K562 (cell line): ENCODE results near the gene PLCB3. TPM values are rescaled to one million over a fixed set of nuclear protein-coding genes. Genes with fewer than 3 reads are reported as not detected.
A peak's percentile ranks its signal among the peaks of the same experiment; 100 is the strongest.

Source experiments
- CCAR2 ChIP-seq: fragments of 200-400 bp; formaldehyde crosslinking; IDR thresholded peaks from 2 replicates; pipeline ENCODE4 v1.6.1; 2017; ENCODE audit warnings: mild to moderate bottlenecking, low read depth, low read length
- E2F6 ChIP-seq, 2 experiments: IDR thresholded peaks; 2 replicates each; pipeline ENCODE4 v1.6.1; 2011; ENCODE audit warnings: borderline replicate concordance in 1 of 2, control low read depth in 1 of 2, low read depth in 1 of 2, low read length in 1 of 2, mild to moderate bottlenecking in 1 of 2, mixed read lengths in 1 of 2, moderate library complexity in 1 of 2; ENCODE audit not compliant: insufficient read depth in 1 of 2, insufficient read length in 1 of 2, poor library complexity in 1 of 2, severe bottlenecking in 1 of 2; ENCODE audit errors: extremely low read depth in 1 of 2
- HDAC6 ChIP-seq: IDR thresholded peaks from 2 replicates; pipeline ENCODE4 v1.6.1; 2012; ENCODE audit warnings: low read depth, mild to moderate bottlenecking, control low read depth, inconsistent platforms, low read length, moderate library complexity
- HMG20B ChIP-seq: fragments of 250-450 bp; sonication (Bioruptor Pico); IDR thresholded peaks from 2 replicates; pipeline ENCODE4 v1.5.0; 2021; ENCODE audit warnings: mild to moderate bottlenecking
- LCOR ChIP-seq: sonication (generic); formaldehyde crosslinking; IDR thresholded peaks from 2 replicates; pipeline ENCODE4 v1.8.0; 2022; ENCODE audit warnings: mild to moderate bottlenecking, missing genetic modification reagents
- MEIS2 ChIP-seq: fragments of 450-650 bp; IDR thresholded peaks from 2 replicates; pipeline ENCODE4 v1.6.1; 2014; ENCODE audit warnings: mild to moderate bottlenecking; ENCODE audit not compliant: partially characterized antibody
- NONO ChIP-seq, 2 experiments: fragments of 200-400 bp in 1 of 2; fragments of 450-650 bp in 1 of 2; formaldehyde crosslinking in 1 of 2; IDR thresholded peaks; 2 replicates each; pipeline ENCODE4 v1.6.1; 2017; ENCODE audit warnings: low read depth in 2 of 2, mild to moderate bottlenecking in 2 of 2, moderate library complexity in 2 of 2, low read length in 1 of 2
- OTX1 ChIP-seq: fragments of 450-650 bp; formaldehyde crosslinking; IDR thresholded peaks from 2 replicates; pipeline ENCODE4 v1.4.0; 2022; ENCODE audit warnings: mild to moderate bottlenecking
- SMARCC2 ChIP-seq: fragments of 450-650 bp; IDR thresholded peaks from 2 replicates; pipeline ENCODE4 v1.6.1; 2017; ENCODE audit warnings: antibody characterized with exemption, moderate library complexity, mild to moderate bottlenecking, low read depth
- STAG1 ChIP-seq: sonication (generic); formaldehyde crosslinking; IDR thresholded peaks from 2 replicates; pipeline ENCODE4 v1.5.0; 2020; ENCODE audit warnings: missing genetic modification reagents, borderline replicate concordance
- TBP ChIP-seq: optimal IDR thresholded peaks from 2 replicates; pipeline ENCODE3; 2011; ENCODE audit warnings: low read depth, low read length, improper control_type of control experiment
- ZBTB1 ChIP-seq: sonication (generic); formaldehyde crosslinking; IDR thresholded peaks from 2 replicates; pipeline ENCODE4 v1.8.1; 2023; ENCODE audit warnings: missing genetic modification reagents, low read depth, mild to moderate bottlenecking, borderline replicate concordance
- ZC3H4 ChIP-seq: sonication (generic); formaldehyde crosslinking; IDR thresholded peaks from 2 replicates; pipeline ENCODE4 v1.9.0; 2021; ENCODE audit warnings: missing genetic modification reagents, borderline replicate concordance
- ZNF707 ChIP-seq: fragments of 250-450 bp; sonication (Bioruptor Pico); conservative IDR thresholded peaks from 2 replicates; pipeline ENCODE4 v1.8.0; 2022; ENCODE audit warnings: inconsistent platforms, mild to moderate bottlenecking, moderate library complexity
- polyA plus RNA-seq, 8 experiments: library from polyadenylated mRNA; depleted of rRNA in 4 of 8; stranded (reverse) in 5 of 8; unstranded in 3 of 8; fragments of >200 nt; fragmentation: Nextera tagmentation in 2 of 8; fragmentation: Illumina TruSeq in 1 of 8; extraction: Ambion mirVana in 2 of 8; extraction: Trizol in 1 of 8; gene quantifications; 2 replicates each; pipeline versions ENCODE4 v1.2.1 to v1.2.3, GENCODE V29; 2011 to 2014; ENCODE audit warnings: inconsistent platforms in 1 of 8, missing spikeins in 1 of 8
- total RNA-seq, 7 experiments: library from RNA; depleted of rRNA in 6 of 7; stranded (reverse); fragments of >200 nt in 6 of 7; fragmentation: Illumina TruSeq in 2 of 7; extraction: Trizol in 2 of 7; gene quantifications; 2 replicates each; pipeline versions ENCODE4 v1.2.1 to v1.2.3, GENCODE V29; 2011 to 2021; ENCODE audit warnings: low replicate concordance in 1 of 7
- TF ChIP-seq, protein P1 (sequence below): sonication (generic); formaldehyde crosslinking; IDR thresholded peaks from 2 replicates; pipeline ENCODE4 v1.8.0; 2023; ENCODE audit warnings: mild to moderate bottlenecking, missing genetic modification reagents
- TF ChIP-seq, protein P2 (sequence below): fragments of 450-650 bp; IDR thresholded peaks from 2 replicates; pipeline ENCODE4 v1.6.1; 2018; ENCODE audit warnings: mild to moderate bottlenecking, low read depth; ENCODE audit not compliant: partially characterized antibody
- TF ChIP-seq, protein P3 (sequence below): fragments of 250-450 bp; sonication (Bioruptor Pico); IDR thresholded peaks from 2 replicates; pipeline ENCODE4 v1.8.0; 2021; ENCODE audit warnings: borderline replicate concordance, mild to moderate bottlenecking, moderate library complexity; ENCODE audit not compliant: poor library complexity, severe bottlenecking

Gene PLCB3
- total and polyA plus RNA-seq, 9 of the 15 experiments (the other 6 are each of a cell fraction or from before 2014, with no cell fraction given): 0.31 to 44.8 (median 14.6) TPM

- TF ChIP-seq, protein P1, sequence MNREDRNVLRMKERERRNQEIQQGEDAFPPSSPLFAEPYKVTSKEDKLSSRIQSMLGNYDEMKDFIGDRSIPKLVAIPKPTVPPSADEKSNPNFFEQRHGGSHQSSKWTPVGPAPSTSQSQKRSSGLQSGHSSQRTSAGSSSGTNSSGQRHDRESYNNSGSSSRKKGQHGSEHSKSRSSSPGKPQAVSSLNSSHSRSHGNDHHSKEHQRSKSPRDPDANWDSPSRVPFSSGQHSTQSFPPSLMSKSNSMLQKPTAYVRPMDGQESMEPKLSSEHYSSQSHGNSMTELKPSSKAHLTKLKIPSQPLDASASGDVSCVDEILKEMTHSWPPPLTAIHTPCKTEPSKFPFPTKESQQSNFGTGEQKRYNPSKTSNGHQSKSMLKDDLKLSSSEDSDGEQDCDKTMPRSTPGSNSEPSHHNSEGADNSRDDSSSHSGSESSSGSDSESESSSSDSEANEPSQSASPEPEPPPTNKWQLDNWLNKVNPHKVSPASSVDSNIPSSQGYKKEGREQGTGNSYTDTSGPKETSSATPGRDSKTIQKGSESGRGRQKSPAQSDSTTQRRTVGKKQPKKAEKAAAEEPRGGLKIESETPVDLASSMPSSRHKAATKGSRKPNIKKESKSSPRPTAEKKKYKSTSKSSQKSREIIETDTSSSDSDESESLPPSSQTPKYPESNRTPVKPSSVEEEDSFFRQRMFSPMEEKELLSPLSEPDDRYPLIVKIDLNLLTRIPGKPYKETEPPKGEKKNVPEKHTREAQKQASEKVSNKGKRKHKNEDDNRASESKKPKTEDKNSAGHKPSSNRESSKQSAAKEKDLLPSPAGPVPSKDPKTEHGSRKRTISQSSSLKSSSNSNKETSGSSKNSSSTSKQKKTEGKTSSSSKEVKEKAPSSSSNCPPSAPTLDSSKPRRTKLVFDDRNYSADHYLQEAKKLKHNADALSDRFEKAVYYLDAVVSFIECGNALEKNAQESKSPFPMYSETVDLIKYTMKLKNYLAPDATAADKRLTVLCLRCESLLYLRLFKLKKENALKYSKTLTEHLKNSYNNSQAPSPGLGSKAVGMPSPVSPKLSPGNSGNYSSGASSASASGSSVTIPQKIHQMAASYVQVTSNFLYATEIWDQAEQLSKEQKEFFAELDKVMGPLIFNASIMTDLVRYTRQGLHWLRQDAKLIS (CRISPR knock-in tag): peak; percentile 90
- TF ChIP-seq MEIS2: peak; percentile 77
- TF ChIP-seq TBP: peak; percentile 96
- TF ChIP-seq, protein P2, sequence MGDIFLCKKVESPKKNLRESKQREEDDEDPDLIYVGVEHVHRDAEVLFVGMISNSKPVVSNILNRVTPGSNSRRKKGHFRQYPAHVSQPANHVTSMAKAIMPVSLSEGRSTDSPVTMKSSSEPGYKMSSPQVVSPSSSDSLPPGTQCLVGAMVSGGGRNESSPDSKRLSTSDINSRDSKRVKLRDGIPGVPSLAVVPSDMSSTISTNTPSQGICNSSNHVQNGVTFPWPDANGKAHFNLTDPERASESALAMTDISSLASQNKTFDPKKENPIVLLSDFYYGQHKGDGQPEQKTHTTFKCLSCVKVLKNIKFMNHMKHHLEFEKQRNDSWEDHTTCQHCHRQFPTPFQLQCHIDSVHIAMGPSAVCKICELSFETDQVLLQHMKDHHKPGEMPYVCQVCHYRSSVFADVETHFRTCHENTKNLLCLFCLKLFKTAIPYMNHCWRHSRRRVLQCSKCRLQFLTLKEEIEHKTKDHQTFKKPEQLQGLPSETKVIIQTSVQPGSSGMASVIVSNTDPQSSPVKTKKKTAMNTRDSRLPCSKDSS: no peak
- TF ChIP-seq LCOR (CRISPR knock-in tag): peak; percentile 79; the same call in 1 of the 2 replicates
- TF ChIP-seq, protein P3, sequence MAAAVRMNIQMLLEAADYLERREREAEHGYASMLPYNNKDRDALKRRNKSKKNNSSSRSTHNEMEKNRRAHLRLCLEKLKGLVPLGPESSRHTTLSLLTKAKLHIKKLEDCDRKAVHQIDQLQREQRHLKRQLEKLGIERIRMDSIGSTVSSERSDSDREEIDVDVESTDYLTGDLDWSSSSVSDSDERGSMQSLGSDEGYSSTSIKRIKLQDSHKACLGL (CRISPR knock-in tag): no peak
- no peak for TF ChIP-seq STAG1 (CRISPR knock-in tag)
- no peak; the same call in 1 of the 2 replicates for TF ChIP-seq OTX1 (CRISPR knock-in tag)
- TF ChIP-seq ZC3H4: peak; percentile 93
- peak in 1 of 2 experiments; percentile 61 for TF ChIP-seq E2F6 (IDR thresholded peaks at IDR 0.05; ENCODE audit: borderline replicate concordance in 1 of 2, extremely low read depth in 1 of 2, insufficient read depth in 1 of 2, insufficient read length in 1 of 2, low read depth in 1 of 2, low read length in 1 of 2, poor library complexity in 1 of 2, severe bottlenecking in 1 of 2)
- TF ChIP-seq HMG20B (CRISPR knock-in tag): no peak
- no peak for TF ChIP-seq CCAR2
- no peak for TF ChIP-seq SMARCC2
- TF ChIP-seq NONO (IDR thresholded peaks at IDR 0.05; ENCODE audit: low read depth in 2 of 2, low read length in 1 of 2): no peak; a peak in 1 of 4 replicates
- TF ChIP-seq ZBTB1 (CRISPR knock-in tag): no peak
- TF ChIP-seq HDAC6: no peak
- no peak for TF ChIP-seq ZNF707 (CRISPR knock-in tag)
These were observed 10.7 kb upstream of the PLCB3 start, which contains the start of gene FKBP2 (continued) for GRCh38 chr11:64240435-64241240.
